ENCODE data around the gene TFF3.

- TF ChIP-seq REST (IDR thresholded peaks at IDR 0.05; ENCODE audit: unreplicated experiment) (no peak), JUNB (IDR thresholded peaks at IDR 0.05; ENCODE audit: unreplicated experiment) (no peak), CTCF (conservative IDR thresholded peaks at IDR 0.05; ENCODE audit: low read depth in 2 of 2) (no peak), ETS1 (IDR thresholded peaks at IDR 0.05) (no peak), POLR2AphosphoS5 (IDR thresholded peaks at IDR 0.05; ENCODE audit: low read depth) (no peak)
Measured at GRCh38 chr21:42343963-42344510, 28.8 kb upstream of the TFF3 start.

Measured in GM23338 (cell line).